ENCODE measurements around the gene PTPRG.

DNA sequence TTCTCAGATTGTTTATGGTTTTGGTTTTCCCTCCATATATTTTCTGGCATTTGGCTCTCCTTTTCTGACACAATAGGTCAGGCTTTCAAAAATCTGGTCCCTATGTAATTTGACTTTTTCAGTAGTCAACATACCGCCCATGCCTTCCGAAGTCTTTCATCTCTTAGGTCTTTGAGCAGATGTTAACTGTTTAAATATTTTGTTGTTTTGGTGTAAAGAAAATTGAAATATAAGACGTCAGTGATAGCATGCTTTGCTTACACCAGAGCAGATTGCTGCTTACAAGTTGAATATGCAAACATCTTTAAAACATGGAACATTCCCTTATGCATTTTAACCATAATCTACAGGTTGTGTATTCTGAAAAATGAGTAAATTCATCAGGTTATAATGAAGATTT lies 233.0 kb downstream of the PTPRG start:
- TF ChIP-seq, protein P1, sequence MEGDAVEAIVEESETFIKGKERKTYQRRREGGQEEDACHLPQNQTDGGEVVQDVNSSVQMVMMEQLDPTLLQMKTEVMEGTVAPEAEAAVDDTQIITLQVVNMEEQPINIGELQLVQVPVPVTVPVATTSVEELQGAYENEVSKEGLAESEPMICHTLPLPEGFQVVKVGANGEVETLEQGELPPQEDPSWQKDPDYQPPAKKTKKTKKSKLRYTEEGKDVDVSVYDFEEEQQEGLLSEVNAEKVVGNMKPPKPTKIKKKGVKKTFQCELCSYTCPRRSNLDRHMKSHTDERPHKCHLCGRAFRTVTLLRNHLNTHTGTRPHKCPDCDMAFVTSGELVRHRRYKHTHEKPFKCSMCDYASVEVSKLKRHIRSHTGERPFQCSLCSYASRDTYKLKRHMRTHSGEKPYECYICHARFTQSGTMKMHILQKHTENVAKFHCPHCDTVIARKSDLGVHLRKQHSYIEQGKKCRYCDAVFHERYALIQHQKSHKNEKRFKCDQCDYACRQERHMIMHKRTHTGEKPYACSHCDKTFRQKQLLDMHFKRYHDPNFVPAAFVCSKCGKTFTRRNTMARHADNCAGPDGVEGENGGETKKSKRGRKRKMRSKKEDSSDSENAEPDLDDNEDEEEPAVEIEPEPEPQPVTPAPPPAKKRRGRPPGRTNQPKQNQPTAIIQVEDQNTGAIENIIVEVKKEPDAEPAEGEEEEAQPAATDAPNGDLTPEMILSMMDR (IDR thresholded peaks at IDR 0.05 in 4 of 5, conservative IDR thresholded peaks at IDR 0.05 in 1 of 5): no peak
- no peak for TF ChIP-seq POLR2A (IDR thresholded peaks at IDR 0.05)
